LNCaP clone FGC (cell line): ENCODE results near the gene SEMA4D.
A peak's percentile ranks its signal among the peaks of the same experiment; 100 is the strongest.

Experiments
- DNase-seq: peaks from one replicate; pipeline ENCODE4 v3.0.0-alpha.2; 2011; ENCODE audit warnings: low read depth
- H3K4me3 ChIP-seq: 2 replicates; pipeline ENCODE4 v1.5.1; 2011; ENCODE audit warnings: mild to moderate bottlenecking, low read depth, low read length, control low read depth
- TF ChIP-seq, protein P1 (sequence below): IDR thresholded peaks from 2 replicates; pipeline ENCODE4 v1.5.1; 2012; ENCODE audit warnings: mild to moderate bottlenecking; ENCODE audit not compliant: control insufficient read depth, insufficient read depth; ENCODE audit errors: extremely low read depth

SEMA4D gene

DNA sequence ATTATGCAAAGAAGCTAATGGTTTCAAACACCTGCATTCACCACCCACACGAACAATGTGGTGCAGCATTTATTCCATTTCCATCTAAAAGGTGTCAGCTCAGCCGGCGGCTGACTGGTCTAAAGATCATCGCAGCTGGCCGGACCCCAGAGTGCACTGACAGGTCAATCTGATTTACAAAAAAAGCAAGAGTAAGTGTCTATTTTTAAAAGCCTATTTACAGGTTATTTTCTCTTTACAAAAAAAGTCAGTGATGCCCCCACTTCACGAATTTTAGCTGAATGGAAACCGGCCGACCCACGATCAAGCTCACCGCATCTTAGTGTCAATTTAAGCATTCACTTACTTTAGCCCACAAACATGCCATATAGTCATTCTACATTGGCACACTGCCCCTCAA, 58.3 kb downstream of the SEMA4D start:
- H3K4me3 ChIP-seq, result no peak overlapping the region
- TF ChIP-seq, protein P1, sequence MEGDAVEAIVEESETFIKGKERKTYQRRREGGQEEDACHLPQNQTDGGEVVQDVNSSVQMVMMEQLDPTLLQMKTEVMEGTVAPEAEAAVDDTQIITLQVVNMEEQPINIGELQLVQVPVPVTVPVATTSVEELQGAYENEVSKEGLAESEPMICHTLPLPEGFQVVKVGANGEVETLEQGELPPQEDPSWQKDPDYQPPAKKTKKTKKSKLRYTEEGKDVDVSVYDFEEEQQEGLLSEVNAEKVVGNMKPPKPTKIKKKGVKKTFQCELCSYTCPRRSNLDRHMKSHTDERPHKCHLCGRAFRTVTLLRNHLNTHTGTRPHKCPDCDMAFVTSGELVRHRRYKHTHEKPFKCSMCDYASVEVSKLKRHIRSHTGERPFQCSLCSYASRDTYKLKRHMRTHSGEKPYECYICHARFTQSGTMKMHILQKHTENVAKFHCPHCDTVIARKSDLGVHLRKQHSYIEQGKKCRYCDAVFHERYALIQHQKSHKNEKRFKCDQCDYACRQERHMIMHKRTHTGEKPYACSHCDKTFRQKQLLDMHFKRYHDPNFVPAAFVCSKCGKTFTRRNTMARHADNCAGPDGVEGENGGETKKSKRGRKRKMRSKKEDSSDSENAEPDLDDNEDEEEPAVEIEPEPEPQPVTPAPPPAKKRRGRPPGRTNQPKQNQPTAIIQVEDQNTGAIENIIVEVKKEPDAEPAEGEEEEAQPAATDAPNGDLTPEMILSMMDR, result no peak
- DNase-seq, result no peak

DNA sequence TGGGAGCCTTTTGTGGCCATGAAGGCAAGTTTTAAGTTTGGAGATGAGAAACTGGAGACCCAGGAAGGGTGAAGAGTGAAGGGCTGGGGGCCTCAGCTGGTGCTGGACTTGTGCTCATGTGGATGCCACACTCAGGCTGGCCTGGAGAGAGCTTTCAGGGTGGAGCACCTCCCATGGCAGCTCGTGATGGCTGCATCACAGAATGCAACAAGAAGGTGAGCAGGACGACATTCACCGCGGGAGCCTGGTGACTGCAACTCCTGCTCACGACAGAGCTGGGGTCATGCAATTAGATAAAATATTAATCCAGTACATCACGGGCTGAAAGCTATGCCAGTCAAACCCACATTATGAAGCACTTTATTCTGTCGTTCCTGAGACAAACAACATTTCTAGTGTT, 59.7 kb downstream of the SEMA4D start:
- DNase-seq, result no peak
- TF ChIP-seq, protein P1, result no peak
- H3K4me3 ChIP-seq, result no peak overlapping the region

DNA sequence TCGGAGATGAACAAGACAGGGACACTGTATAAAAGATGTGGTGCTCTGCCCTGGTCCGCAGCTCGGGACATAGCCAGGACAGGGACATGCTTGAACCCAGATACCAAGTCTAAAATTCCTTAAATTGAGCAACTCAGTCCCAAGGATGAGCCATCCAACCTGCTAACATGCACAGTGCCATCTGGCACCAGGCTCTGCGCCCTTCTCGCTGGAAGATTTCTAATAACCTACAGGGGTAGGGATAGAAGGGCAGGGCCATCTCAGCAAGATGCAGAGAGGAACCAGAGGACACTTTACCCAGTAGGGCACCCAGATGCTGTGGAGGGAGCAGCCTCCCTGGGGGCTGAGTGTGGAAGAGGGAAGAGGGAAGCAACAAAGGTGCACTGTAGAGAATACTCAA, 60.1 kb downstream of the SEMA4D start:
- DNase-seq, result no peak
- no peak overlapping the region for H3K4me3 ChIP-seq
- TF ChIP-seq, protein P1, result no peak

DNA sequence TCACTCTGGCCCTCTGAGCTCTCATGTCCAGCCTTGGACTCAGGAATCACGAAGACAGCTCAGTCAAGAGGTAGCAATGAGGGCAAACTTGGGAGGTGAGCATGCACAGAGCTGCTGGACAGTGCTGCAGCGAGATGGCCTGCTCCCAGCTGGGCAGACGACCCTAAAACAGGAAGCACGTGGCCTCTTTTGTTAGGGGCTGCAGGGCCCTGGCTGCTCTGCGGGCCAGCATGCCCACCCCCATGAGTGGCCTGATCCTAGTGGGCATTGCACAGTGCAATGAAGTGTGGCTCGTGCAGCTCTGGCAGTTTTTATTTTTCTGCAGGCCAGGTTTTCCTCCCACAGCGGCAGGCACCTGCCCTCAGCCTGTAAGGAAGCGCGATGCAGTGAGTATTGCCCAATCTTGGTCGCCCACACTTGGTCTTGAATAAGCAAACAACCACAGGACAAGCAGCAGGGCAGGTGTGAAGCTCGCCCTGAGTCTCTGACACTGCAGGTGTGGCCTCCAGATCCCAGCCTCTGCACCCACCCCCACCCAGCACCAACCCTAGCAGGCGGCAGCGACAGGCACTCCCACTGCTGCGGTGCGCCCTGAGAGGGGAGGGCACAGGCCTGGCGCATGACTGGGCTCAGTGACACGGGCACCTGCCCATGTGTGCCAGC, 60.8 kb downstream of the SEMA4D start:
- H3K4me3 ChIP-seq, result no peak overlapping the region
- peak; percentile 32 for DNase-seq
- TF ChIP-seq, protein P1, result no peak

DNA sequence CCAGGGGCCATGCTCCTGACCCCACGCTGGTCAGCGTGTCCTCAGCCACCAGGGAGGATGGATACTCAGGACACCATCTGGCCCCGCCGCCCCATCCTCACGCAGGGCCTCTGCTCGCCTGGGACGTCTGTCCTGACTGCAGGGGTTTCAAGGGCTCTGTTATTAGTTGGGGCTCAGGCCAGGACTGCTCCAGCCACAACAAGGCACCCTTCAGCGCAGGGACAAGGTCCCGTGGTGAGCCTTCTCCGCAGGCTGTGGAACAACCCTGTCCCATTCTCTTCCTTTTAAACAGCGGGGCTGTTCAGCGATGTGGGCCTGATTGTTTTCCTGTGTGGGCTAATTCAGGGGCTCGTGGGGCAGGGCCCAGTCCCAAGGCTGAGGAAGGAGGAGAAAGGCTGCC, 61.6 kb downstream of the SEMA4D start:
- H3K4me3 ChIP-seq, result no peak overlapping the region
- TF ChIP-seq, protein P1, result no peak
- no peak for DNase-seq

DNA sequence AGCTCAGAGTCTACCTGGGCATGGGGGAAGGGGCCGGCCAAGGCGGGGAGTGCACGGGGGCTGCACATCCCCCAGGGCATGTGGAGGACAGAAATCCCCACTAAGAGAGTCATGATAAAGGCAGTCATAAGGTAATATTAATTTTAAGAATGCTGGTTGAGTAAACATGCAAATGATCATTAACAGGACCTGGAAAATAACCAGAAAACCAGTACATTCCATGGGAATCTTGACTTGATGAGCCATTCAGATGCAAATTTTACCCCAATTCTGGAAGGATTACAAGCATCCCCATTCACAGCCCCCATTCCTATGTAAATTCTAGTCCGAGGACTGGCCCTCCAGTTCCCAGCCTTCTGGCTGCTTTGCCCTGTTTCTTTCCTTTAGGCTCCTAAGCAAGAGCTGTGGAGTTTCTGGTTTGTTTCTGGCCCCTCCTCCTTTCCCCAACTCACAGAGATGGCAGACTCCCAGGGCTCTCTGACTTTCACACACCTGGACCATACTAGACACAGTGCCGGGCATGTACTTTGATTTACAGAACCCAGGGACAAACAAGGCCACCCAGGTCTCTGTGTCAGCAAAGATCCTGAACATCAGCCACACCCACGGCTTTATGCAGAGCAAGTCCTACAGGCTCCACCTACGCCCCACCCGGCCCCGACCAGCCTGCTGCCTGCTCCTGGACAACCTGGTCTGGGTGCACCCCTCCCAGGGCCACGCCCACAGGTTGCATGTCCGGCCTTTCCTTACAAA, 62.7 kb downstream of the SEMA4D start:
- peak; percentile 99 for DNase-seq
- TF ChIP-seq, protein P1, result no peak

More for the DNA sequence above, 62.7 kb downstream of the SEMA4D start:
- 0 out of 2 replicates have a peak overlapping the region, but pooled peaks have one; percentile 3 for H3K4me3 ChIP-seq
